IMR-90 (cell line): ENCODE data around the gene THAP10. TPM values are rescaled to one million over a fixed set of nuclear protein-coding genes. Genes with fewer than 3 reads are reported as not detected.

ENCODE experiments used
- ATAC-seq: fragments of 200-7000 bp; cut with Tn5 transposase; 2 replicates; pipeline ENCODE4 v1.9.1; 2020; ENCODE audit warnings: low read depth, mild to moderate bottlenecking, moderate library complexity
- BruUV-seq: library from RNA; stranded (reverse); fragments of 400-500 nt; replicated peaks from 2 replicates; lab custom pipeline; 2021; lab: Mats Ljungman, UMichigan
- CTCF ChIA-PET: fragments of 300-600 bp; formaldehyde crosslinking; extraction: SDS; loops from one replicate; lab custom pipeline; 2021; ENCODE audit warnings: antibody characterized with exemption; lab: Yijun Ruan, JAX
- POLR2A ChIA-PET: fragments of 300-600 bp; sonication (Branson Sonifier 250); formaldehyde crosslinking; loops from one replicate; lab custom pipeline; 2022; ENCODE audit warnings: antibody characterized with exemption; ENCODE audit not compliant: unreplicated experiment; lab: Charles Lee
- DNase-seq: peaks from one replicate; pipeline ENCODE4 v3.0.0; 2013
- H2AFZ ChIP-seq: replicated peaks from 2 replicates; pipeline ENCODE3; 2013; ENCODE audit warnings: low read length, mild to moderate bottlenecking; ENCODE audit not compliant: poor library complexity
- H2AK5ac ChIP-seq: 2 replicates; pipeline ENCODE4 v1.6.1; 2013; ENCODE audit warnings: low read depth, low read length, inconsistent platforms
- H2AK9ac ChIP-seq: replicated peaks from 2 replicates; pipeline ENCODE3; 2013; ENCODE audit warnings: mild to moderate bottlenecking, low read depth, low read length, moderate library complexity; ENCODE audit not compliant: poor library complexity
- H2BK120ac ChIP-seq: 2 replicates; pipeline ENCODE4 v1.6.1; 2013; ENCODE audit warnings: low read depth, low read length, inconsistent platforms
- H2BK15ac ChIP-seq: 3 replicates; pipeline ENCODE4 v1.6.1; 2013; ENCODE audit warnings: low read depth, low read length, inconsistent platforms
- H2BK20ac ChIP-seq: 2 replicates; pipeline ENCODE4 v1.6.1; 2013; ENCODE audit warnings: low read depth, mild to moderate bottlenecking, inconsistent platforms, low read length, moderate library complexity
- H2BK5ac ChIP-seq: 2 replicates; pipeline ENCODE4 v1.6.1; 2013; ENCODE audit warnings: mild to moderate bottlenecking, low read depth, low read length, inconsistent platforms; ENCODE audit not compliant: poor library complexity, severe bottlenecking
- H3K14ac ChIP-seq: replicated peaks from 2 replicates; pipeline ENCODE4 v1.6.1; 2013; ENCODE audit warnings: low read depth, low read length, inconsistent platforms
- H3K18ac ChIP-seq: 2 replicates; pipeline ENCODE4 v1.6.1; 2013; ENCODE audit warnings: low read depth, low read length, control low read depth
- H3K23ac ChIP-seq: 2 replicates; pipeline ENCODE4 v1.6.1; 2013; ENCODE audit warnings: low read depth, low read length, inconsistent platforms
- H3K27ac ChIP-seq: 2 replicates; pipeline ENCODE4 v1.5.1; 2013; ENCODE audit warnings: mild to moderate bottlenecking, control low read depth, low read length; ENCODE audit not compliant: insufficient read depth
- H3K27me3 ChIP-seq: 2 replicates; pipeline ENCODE4 v1.6.1; 2013; ENCODE audit warnings: low read length; ENCODE audit not compliant: control insufficient read depth, insufficient read depth
- H3K36me3 ChIP-seq: 2 replicates; pipeline ENCODE4 v1.6.1; 2013; ENCODE audit warnings: low read length, mixed read lengths; ENCODE audit not compliant: control insufficient read depth, insufficient read depth
- H3K4ac ChIP-seq: 2 replicates; pipeline ENCODE4 v1.6.1; 2013; ENCODE audit warnings: low read depth, low read length, inconsistent platforms
- H3K4me1 ChIP-seq: 2 replicates; pipeline ENCODE4 v1.6.1; 2013; ENCODE audit warnings: low read length, mixed read lengths; ENCODE audit not compliant: control insufficient read depth, insufficient read depth
- H3K4me2 ChIP-seq: 2 replicates; pipeline ENCODE4 v1.6.1; 2013; ENCODE audit warnings: low read depth, mild to moderate bottlenecking, control low read depth, low read length, moderate library complexity
- H3K4me3 ChIP-seq: 2 replicates; pipeline ENCODE4 v1.5.1; 2013; ENCODE audit warnings: low read depth, mild to moderate bottlenecking, control low read depth, low read length, moderate library complexity; ENCODE audit not compliant: insufficient read depth
- H3K56ac ChIP-seq: 2 replicates; pipeline ENCODE4 v1.6.1; 2013; ENCODE audit warnings: low read length, inconsistent platforms; ENCODE audit not compliant: insufficient read depth; ENCODE audit errors: extremely low read depth
- H3K79me1 ChIP-seq, 2 experiments: 2 replicates each; pipeline ENCODE4 v1.6.1; 2013; ENCODE audit warnings: low read length in 2 of 2, inconsistent platforms in 1 of 2, low read depth in 1 of 2
- H3K9ac ChIP-seq: 2 replicates; pipeline ENCODE4 v1.6.1; 2013; ENCODE audit warnings: low read depth, low read length, control low read depth
- H3K9me1 ChIP-seq: 2 replicates; pipeline ENCODE4 v1.6.1; 2013; ENCODE audit warnings: low read length, inconsistent platforms; ENCODE audit not compliant: insufficient read depth
- H3K9me3 ChIP-seq: 2 replicates; pipeline ENCODE4 v1.6.1; 2013; ENCODE audit warnings: low read length; ENCODE audit not compliant: control insufficient read depth, insufficient read depth
- H4K20me1 ChIP-seq: 2 replicates; pipeline ENCODE4 v1.6.1; 2013; ENCODE audit warnings: low read length, inconsistent platforms; ENCODE audit not compliant: insufficient read depth
- H4K5ac ChIP-seq: 2 replicates; pipeline ENCODE4 v1.6.1; 2013; ENCODE audit warnings: mild to moderate bottlenecking, low read depth, low read length, control low read depth
- H4K8ac ChIP-seq, 2 experiments: 2 replicates each; pipeline ENCODE4 v1.6.1; 2013; ENCODE audit warnings: low read depth in 2 of 2, low read length in 2 of 2, control low read depth in 1 of 2, inconsistent platforms in 1 of 2
- H4K91ac ChIP-seq: 2 replicates; pipeline ENCODE4 v1.6.1; 2013; ENCODE audit warnings: low read depth, low read length, inconsistent platforms; ENCODE audit not compliant: insufficient read depth
- CEBPB ChIP-seq: IDR thresholded peaks from 2 replicates; pipeline ENCODE4 v1.6.1; 2012; ENCODE audit warnings: low read depth, low read length, improper control_type of control experiment
- CHD1 ChIP-seq: IDR thresholded peaks from 2 replicates; pipeline ENCODE4 v1.6.1; 2012; ENCODE audit warnings: low read depth, low read length, improper control_type of control experiment
- ELK1 ChIP-seq: fragments of 150-350 bp; IDR thresholded peaks from 2 replicates; pipeline ENCODE4 v1.6.1; 2016; ENCODE audit warnings: low read depth, mild to moderate bottlenecking, low read length, moderate library complexity, borderline replicate concordance
- FOS ChIP-seq: fragments of 150-350 bp; IDR thresholded peaks from 2 replicates; pipeline ENCODE4 v1.6.1; 2016; ENCODE audit warnings: low read depth, low read length
- MAFK ChIP-seq: IDR thresholded peaks from 2 replicates; pipeline ENCODE4 v1.6.1; 2012; ENCODE audit warnings: low read depth, low read length, improper control_type of control experiment
- NFE2L2 ChIP-seq: fragments of 150-350 bp; IDR thresholded peaks from 2 replicates; pipeline ENCODE4 v1.6.1; 2016; ENCODE audit warnings: low read depth, mild to moderate bottlenecking, low read length
- POLR2A ChIP-seq: IDR thresholded peaks from 2 replicates; pipeline ENCODE4 v1.6.1; 2012; ENCODE audit warnings: mild to moderate bottlenecking, low read depth, low read length
- RAD21 ChIP-seq: IDR thresholded peaks from 2 replicates; pipeline ENCODE4 v1.6.1; 2012; ENCODE audit warnings: low read length, improper control_type of control experiment
- RCOR1 ChIP-seq: IDR thresholded peaks from 2 replicates; pipeline ENCODE4 v1.6.1; 2012; ENCODE audit warnings: mild to moderate bottlenecking, low read length, improper control_type of control experiment; ENCODE audit not compliant: insufficient replicate concordance
- RFX5 ChIP-seq: IDR thresholded peaks from 2 replicates; pipeline ENCODE4 v1.8.0; 2012; ENCODE audit warnings: low read depth, mild to moderate bottlenecking, low read length, moderate library complexity
- SMC3 ChIP-seq: fragments of 150-350 bp; IDR thresholded peaks from 2 replicates; pipeline ENCODE4 v1.6.1; 2016; ENCODE audit warnings: low read depth, mild to moderate bottlenecking, antibody characterized with exemption, low read length, moderate library complexity
- USF2 ChIP-seq: fragments of 150-350 bp; IDR thresholded peaks from 2 replicates; pipeline ENCODE4 v1.6.1; 2017; ENCODE audit warnings: mild to moderate bottlenecking, antibody characterized with exemption, low read length, low read depth
- WGBS, 2 experiments: methylation state at CpG; one replicate each; pipeline versions ENCODE4 v1.1.5 to v1.1.7; 2013; ENCODE audit warnings: missing lambda C conversion rate in 2 of 2; ENCODE audit not compliant: insufficient read length in 1 of 2; ENCODE audit errors: extremely low coverage in 2 of 2; 5-methylcytosine and 5-hydroxymethylcytosine counted together
- dilution Hi-C: fragments of 300-500 bp; cut with HindIII; formaldehyde crosslinking; loops from one replicate; pipeline ENCODE4 v1.14.3; 2018; ENCODE audit warnings: low sequenced_read_pairs; ENCODE audit not compliant: unreplicated experiment
- in situ Hi-C: fragments of 300-500 bp; cut with MboI; formaldehyde crosslinking; loops from 3 replicates; pipeline ENCODE4 v1.14.3; 2019; ENCODE audit warnings: low sequenced_read_pairs, inconsistent platforms, mixed read lengths
- intact Hi-C: fragments of 100-400 bp; cut with micrococcal nuclease; formaldehyde crosslinking; loops from 2 replicates; pipeline ENCODE4 v1.10.0; 2022
- polyA plus RNA-seq, 3 experiments: library from polyadenylated mRNA; depleted of rRNA; stranded (reverse); fragments of >200 nt; gene quantifications; 2 replicates each; pipeline ENCODE4 v1.2.3, GENCODE V29; 2012; ENCODE audit warnings: low replicate concordance in 1 of 3
- total RNA-seq: library from RNA; depleted of rRNA; stranded (reverse); fragments of >200 nt; gene quantifications from 2 replicates; pipeline ENCODE4 v1.2.3, GENCODE V29; 2012

THAP10 gene
- total and polyA plus RNA-seq, 2 of the 4 experiments (the other 2 are of a cell fraction) = 2.3 to 2.8 TPM

- TF ChIP-seq USF2 = no peak
- TF ChIP-seq SMC3 = no peak
- TF ChIP-seq ELK1 = no peak
Observed at GRCh38 chr15:70833422-70833821, 58.8 kb downstream of the THAP10 start (continued).

GRCh38 chr15:70832176-70832575 lies 60.1 kb downstream of the THAP10 start:
- dilution Hi-C loops = no loop called here
- peak overlapping the region; percentile 18; the same call in 1 of the 2 replicates for H2AK5ac ChIP-seq
- H3K4ac ChIP-seq = no peak overlapping the region
- H3K27ac ChIP-seq = 0 out of 2 replicates have a peak overlapping the region, but pooled peaks have one; percentile 14
- H3K18ac ChIP-seq = no peak overlapping the region
- no peak overlapping the region for H4K91ac ChIP-seq
- no peak overlapping the region for H4K5ac ChIP-seq
- no peaks in the 10 kb centered on the region for H3K27me3 ChIP-seq
- DNase-seq (no peak), ATAC-seq (no peak)
- H3K4me2 ChIP-seq = no peak overlapping the region
- H4K8ac ChIP-seq = no peak overlapping the region
- no peak overlapping the region for H3K56ac ChIP-seq
- peaks cover 11% of the 10 kb centered on the region; the same call in 1 of the 2 replicates for H4K20me1 ChIP-seq
- H3K9ac ChIP-seq = no peak overlapping the region
- peaks cover 32% of the 10 kb centered on the region for H3K9me1 ChIP-seq
- no peak overlapping the region for H2BK20ac ChIP-seq
- no peak overlapping the region for H3K23ac ChIP-seq
- no peaks in the 10 kb centered on the region for H3K9me3 ChIP-seq
- H3K4me3 ChIP-seq = no peak overlapping the region
- no peak overlapping the region for H3K14ac ChIP-seq
- in situ Hi-C loops = no loop called here
- H2BK15ac ChIP-seq = no peak overlapping the region
- peak overlapping the region; percentile 13; the same call in 1 of the 2 replicates for H2BK120ac ChIP-seq
- peaks cover 47% of the 10 kb centered on the region for H3K36me3 ChIP-seq
- WGBS, 2 experiments = 100% methylated on average over 4 of the region's 20 CpGs; no CpG with 5 or more reads in 1 of the 2 experiments
- CTCF ChIA-PET = no interaction called here
- BruUV-seq = TSS peak; percentile 81
- peaks cover 55 to 82% of the 10 kb centered on the region in 2 experiments for H3K79me1 ChIP-seq
- H2AFZ ChIP-seq = no peak overlapping the region
- POLR2A ChIA-PET = no interaction called here
- H2AK9ac ChIP-seq = no peak overlapping the region
- intact Hi-C loops = no loop called here
- H3K4me1 ChIP-seq = peaks cover 11% of the 10 kb centered on the region
- no peak overlapping the region for H2BK5ac ChIP-seq
- TF ChIP-seq FOS (no peak), NFE2L2 (no peak), RFX5 (no peak), SMC3 (no peak), RAD21 (no peak), MAFK (no peak), CHD1 (no peak), ELK1 (no peak), POLR2A (no peak), RCOR1 (no peak), CEBPB (no peak)
